C4-2B (cell line): Measurements from ENCODE around the gene MRPL27.

Source experiments
- ZFX ChIP-seq: fragments of 450-650 bp; IDR thresholded peaks from 2 replicates; pipeline ENCODE4 v1.6.1; 2017
- TF ChIP-seq, protein P1 (sequence below): fragments of 450-650 bp; conservative IDR thresholded peaks from 2 replicates; pipeline ENCODE4 v1.5.1; 2017; ENCODE audit warnings: mild to moderate bottlenecking

- TF ChIP-seq, protein P1, sequence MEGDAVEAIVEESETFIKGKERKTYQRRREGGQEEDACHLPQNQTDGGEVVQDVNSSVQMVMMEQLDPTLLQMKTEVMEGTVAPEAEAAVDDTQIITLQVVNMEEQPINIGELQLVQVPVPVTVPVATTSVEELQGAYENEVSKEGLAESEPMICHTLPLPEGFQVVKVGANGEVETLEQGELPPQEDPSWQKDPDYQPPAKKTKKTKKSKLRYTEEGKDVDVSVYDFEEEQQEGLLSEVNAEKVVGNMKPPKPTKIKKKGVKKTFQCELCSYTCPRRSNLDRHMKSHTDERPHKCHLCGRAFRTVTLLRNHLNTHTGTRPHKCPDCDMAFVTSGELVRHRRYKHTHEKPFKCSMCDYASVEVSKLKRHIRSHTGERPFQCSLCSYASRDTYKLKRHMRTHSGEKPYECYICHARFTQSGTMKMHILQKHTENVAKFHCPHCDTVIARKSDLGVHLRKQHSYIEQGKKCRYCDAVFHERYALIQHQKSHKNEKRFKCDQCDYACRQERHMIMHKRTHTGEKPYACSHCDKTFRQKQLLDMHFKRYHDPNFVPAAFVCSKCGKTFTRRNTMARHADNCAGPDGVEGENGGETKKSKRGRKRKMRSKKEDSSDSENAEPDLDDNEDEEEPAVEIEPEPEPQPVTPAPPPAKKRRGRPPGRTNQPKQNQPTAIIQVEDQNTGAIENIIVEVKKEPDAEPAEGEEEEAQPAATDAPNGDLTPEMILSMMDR: no peak
- TF ChIP-seq ZFX: no peak
Measured at GRCh38 chr17:50362661-50363060, 10.3 kb downstream of the MRPL27 start.
